C4-2B (cell line): ENCODE measurements around the gene LRRC3C.

Experiments
- ZFX ChIP-seq: fragments of 450-650 bp; IDR thresholded peaks from 2 replicates; pipeline ENCODE4 v1.6.1; 2017
- TF ChIP-seq, protein P1 (sequence below): fragments of 450-650 bp; conservative IDR thresholded peaks from 2 replicates; pipeline ENCODE4 v1.5.1; 2017; ENCODE audit warnings: mild to moderate bottlenecking

DNA sequence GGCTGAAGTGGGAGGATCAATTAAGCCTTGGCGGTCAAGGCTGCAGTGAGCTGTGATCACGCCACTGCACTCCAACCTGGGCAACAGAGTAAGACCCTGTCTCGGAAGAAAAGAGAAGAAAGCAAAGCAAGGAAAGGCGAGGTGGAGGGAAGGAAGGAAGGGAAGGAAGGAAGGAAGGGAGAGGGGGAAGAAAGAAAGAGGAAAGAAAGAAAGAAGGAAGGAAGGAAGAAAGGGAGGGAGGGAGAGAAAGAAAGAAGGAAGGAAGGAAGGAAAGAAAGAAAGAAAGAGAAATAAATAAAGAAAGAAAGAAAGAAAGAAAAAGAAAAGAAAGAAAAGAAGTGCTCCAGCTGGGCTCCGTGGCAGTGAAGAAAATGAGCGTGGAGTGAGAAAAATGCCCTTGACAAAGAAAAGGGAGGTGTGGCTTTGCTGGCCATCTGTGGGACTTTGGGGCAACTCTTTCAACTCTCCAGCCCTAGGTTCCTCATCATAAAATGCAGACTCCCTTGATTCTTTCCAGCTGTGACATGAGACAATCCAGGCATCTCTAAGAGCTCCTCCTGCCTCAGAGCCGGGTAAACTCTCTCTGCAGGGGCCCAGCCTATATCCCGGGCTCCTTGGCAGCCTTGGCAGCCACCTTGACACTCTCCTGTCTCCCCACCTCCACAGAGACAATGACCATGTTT lies 37.6 kb downstream of the LRRC3C start:
- TF ChIP-seq, protein P1, sequence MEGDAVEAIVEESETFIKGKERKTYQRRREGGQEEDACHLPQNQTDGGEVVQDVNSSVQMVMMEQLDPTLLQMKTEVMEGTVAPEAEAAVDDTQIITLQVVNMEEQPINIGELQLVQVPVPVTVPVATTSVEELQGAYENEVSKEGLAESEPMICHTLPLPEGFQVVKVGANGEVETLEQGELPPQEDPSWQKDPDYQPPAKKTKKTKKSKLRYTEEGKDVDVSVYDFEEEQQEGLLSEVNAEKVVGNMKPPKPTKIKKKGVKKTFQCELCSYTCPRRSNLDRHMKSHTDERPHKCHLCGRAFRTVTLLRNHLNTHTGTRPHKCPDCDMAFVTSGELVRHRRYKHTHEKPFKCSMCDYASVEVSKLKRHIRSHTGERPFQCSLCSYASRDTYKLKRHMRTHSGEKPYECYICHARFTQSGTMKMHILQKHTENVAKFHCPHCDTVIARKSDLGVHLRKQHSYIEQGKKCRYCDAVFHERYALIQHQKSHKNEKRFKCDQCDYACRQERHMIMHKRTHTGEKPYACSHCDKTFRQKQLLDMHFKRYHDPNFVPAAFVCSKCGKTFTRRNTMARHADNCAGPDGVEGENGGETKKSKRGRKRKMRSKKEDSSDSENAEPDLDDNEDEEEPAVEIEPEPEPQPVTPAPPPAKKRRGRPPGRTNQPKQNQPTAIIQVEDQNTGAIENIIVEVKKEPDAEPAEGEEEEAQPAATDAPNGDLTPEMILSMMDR: no peak
- no peak for TF ChIP-seq ZFX
